MM.1S (cell line): ENCODE results near the gene MMP11.

Source experiments
- DNase-seq: peaks from one replicate; pipeline ENCODE4 v3.0.0-alpha.2; 2015
- H2AFZ ChIP-seq: fragments of 300-600 bp; sonication (generic); 2 replicates; pipeline ENCODE4 v1.6.0; 2016; ENCODE audit warnings: antibody characterized with exemption, low read length
- H3F3A ChIP-seq: fragments of 300-600 bp; sonication (generic); 2 replicates; pipeline ENCODE4 v1.6.1; 2016; ENCODE audit warnings: mild to moderate bottlenecking, antibody characterized with exemption, low read length, moderate library complexity, mixed read lengths; ENCODE audit not compliant: insufficient read depth
- H3K27ac ChIP-seq: fragments of 300-600 bp; sonication (generic); 2 replicates; pipeline ENCODE4 v1.5.1; 2016; ENCODE audit warnings: mild to moderate bottlenecking, low read length
- H3K27me3 ChIP-seq: fragments of 300-600 bp; sonication (generic); replicated peaks from 2 replicates; pipeline ENCODE4 v1.6.0; 2016; ENCODE audit warnings: low read length; ENCODE audit not compliant: insufficient read depth
- H3K36me3 ChIP-seq: fragments of 300-600 bp; sonication (generic); replicated peaks from 2 replicates; pipeline ENCODE4 v1.6.1; 2016; ENCODE audit warnings: mild to moderate bottlenecking, low read length, mixed read lengths; ENCODE audit not compliant: insufficient read depth
- H3K4me1 ChIP-seq: fragments of 300-600 bp; sonication (generic); 2 replicates; pipeline ENCODE4 v1.6.1; 2016; ENCODE audit warnings: low read length, mixed read lengths
- H3K4me2 ChIP-seq: fragments of 300-600 bp; sonication (generic); 2 replicates; pipeline ENCODE4 v1.6.0; 2016; ENCODE audit warnings: low read depth, low read length
- H3K4me3 ChIP-seq: fragments of 300-600 bp; sonication (generic); 2 replicates; pipeline ENCODE4 v1.5.1; 2016; ENCODE audit warnings: low read length, mixed read lengths
- H3K79me2 ChIP-seq: fragments of 300-600 bp; sonication (generic); 2 replicates; pipeline ENCODE4 v1.6.1; 2016; ENCODE audit warnings: mixed run types, low read length, mixed read lengths
- H3K9ac ChIP-seq: fragments of 300-600 bp; sonication (generic); 2 replicates; pipeline ENCODE4 v1.6.1; 2016; ENCODE audit warnings: low read length, mixed read lengths
- H3K9me2 ChIP-seq: fragments of 300-600 bp; sonication (generic); replicated peaks from 2 replicates; pipeline ENCODE4 v1.6.1; 2016; ENCODE audit warnings: mild to moderate bottlenecking, low read length, mixed read lengths; ENCODE audit not compliant: insufficient read depth
- H3K9me3 ChIP-seq: fragments of 300-600 bp; sonication (generic); replicated peaks from 2 replicates; pipeline ENCODE4 v1.6.1; 2016; ENCODE audit warnings: mild to moderate bottlenecking, low read length, mixed read lengths; ENCODE audit not compliant: insufficient read depth
- H4K20me1 ChIP-seq: fragments of 300-600 bp; sonication (generic); 2 replicates; pipeline ENCODE4 v1.6.1; 2016; ENCODE audit warnings: mild to moderate bottlenecking, low read length, moderate library complexity, mixed read lengths; ENCODE audit not compliant: insufficient read depth
- CTCF ChIP-seq: fragments of 300-600 bp; sonication (generic); IDR thresholded peaks from 2 replicates; pipeline ENCODE4 v1.5.1; 2016; ENCODE audit warnings: antibody characterized with exemption, low read length, mixed read lengths
- EZH2 ChIP-seq: fragments of 300-600 bp; sonication (generic); optimal IDR thresholded peaks from 2 replicates; pipeline ENCODE3; 2017; ENCODE audit warnings: low read depth, mild to moderate bottlenecking, antibody characterized with exemption, low read length, mixed read lengths
- EZH2phosphoT487 ChIP-seq: fragments of 300-600 bp; sonication (generic); IDR thresholded peaks from 2 replicates; pipeline ENCODE4 v1.6.1; 2018; ENCODE audit warnings: antibody characterized with exemption, low read length

The MMP11 gene

GRCh38 chr22:23782252-23782651, 9.6 kb downstream of the MMP11 start:
- Histone ChIP-seq H3K4me2 (no peak overlapping the region), H3K27ac (no peak overlapping the region)

GRCh38 chr22:23782703-23783102, 10.1 kb downstream of the MMP11 start:
- no peaks in the 10 kb centered on the region for H3K36me3 ChIP-seq
- no peak overlapping the region for H3K4me2 ChIP-seq
- H3K9me2 ChIP-seq = no peaks in the 10 kb centered on the region
- H4K20me1 ChIP-seq = no peaks in the 10 kb centered on the region
- H3K27ac ChIP-seq = no peak overlapping the region
- peaks cover 15% of the 10 kb centered on the region for H3F3A ChIP-seq
- H2AFZ ChIP-seq = no peak overlapping the region
- H3K4me1 ChIP-seq = peaks cover 11% of the 10 kb centered on the region; the same call in 1 of the 2 replicates
- H3K9ac ChIP-seq = no peak overlapping the region
- H3K79me2 ChIP-seq = peaks cover 4% of the 10 kb centered on the region
- no peak for DNase-seq
- no peak for TF ChIP-seq CTCF
- no peak for TF ChIP-seq EZH2
- no peak for TF ChIP-seq EZH2phosphoT487
- no peak overlapping the region for H3K4me3 ChIP-seq
- no peaks in the 10 kb centered on the region for H3K9me3 ChIP-seq
- no peaks in the 10 kb centered on the region for H3K27me3 ChIP-seq

More at GRCh38 chr22:23782252-23782651, 9.6 kb downstream of the MMP11 start:
- H3K27me3 ChIP-seq = no peaks in the 10 kb centered on the region
- no peak overlapping the region for H3K9ac ChIP-seq
- H3K4me1 ChIP-seq = peaks cover 10% of the 10 kb centered on the region; the same call in 1 of the 2 replicates
- H2AFZ ChIP-seq = no peak overlapping the region
- no peaks in the 10 kb centered on the region for H4K20me1 ChIP-seq
- DNase-seq = no peak
- no peak for TF ChIP-seq EZH2phosphoT487
- TF ChIP-seq CTCF = no peak
- no peak for TF ChIP-seq EZH2
- H3F3A ChIP-seq = peaks cover 15% of the 10 kb centered on the region
- no peaks in the 10 kb centered on the region for H3K9me2 ChIP-seq
- no peaks in the 10 kb centered on the region for H3K79me2 ChIP-seq
- no peak overlapping the region for H3K4me3 ChIP-seq
- no peaks in the 10 kb centered on the region for H3K9me3 ChIP-seq
- no peaks in the 10 kb centered on the region for H3K36me3 ChIP-seq

GRCh38 chr22:23783265-23784150, 10.9 kb downstream of the MMP11 start:
- Histone ChIP-seq H3K27me3 (no peaks in the 10 kb centered on the region), H3K9me3 (no peaks in the 10 kb centered on the region), H4K20me1 (no peaks in the 10 kb centered on the region), H3K27ac (no peak overlapping the region), H3K36me3 (no peaks in the 10 kb centered on the region), H3K4me2 (no peak overlapping the region), H3K9me2 (no peaks in the 10 kb centered on the region), H3K79me2 (peaks cover 12% of the 10 kb centered on the region), H2AFZ (no peak overlapping the region), H3K9ac (no peak overlapping the region), H3F3A (peaks cover 15% of the 10 kb centered on the region), H3K4me1 (peaks cover 15% of the 10 kb centered on the region; the same call in 1 of the 2 replicates), H3K4me3 (no peak overlapping the region)
- no peak for DNase-seq
- TF ChIP-seq EZH2phosphoT487 = no peak
- TF ChIP-seq CTCF = no peak
- TF ChIP-seq EZH2 = no peak
